BJ (cell line): ENCODE measurements around the gene CBX6. TPM values are rescaled to one million over a fixed set of nuclear protein-coding genes. Genes with fewer than 3 reads are reported as not detected.

ENCODE experiments used
- CTCF ChIA-PET: fragments of 350-600 bp; formaldehyde crosslinking; extraction: SDS; loops from one replicate; lab custom pipeline; 2021; ENCODE audit warnings: antibody characterized with exemption, inconsistent platforms; lab: Yijun Ruan, JAX
- POLR2A ChIA-PET: fragments of 300-600 bp; sonication (Branson Sonifier 250); formaldehyde crosslinking; extraction: SDS; loops from one replicate; lab custom pipeline; 2021; ENCODE audit warnings: antibody characterized with exemption; lab: Charles Lee
- DNase-seq: peaks from one replicate; pipeline ENCODE4 v3.0.0-alpha.2; 2011; ENCODE audit warnings: low read depth
- H3K27me3 ChIP-seq: 2 replicates; pipeline ENCODE4 v1.6.0; 2011; ENCODE audit warnings: low read length; ENCODE audit not compliant: control insufficient read depth, insufficient read depth
- H3K36me3 ChIP-seq: 2 replicates; pipeline ENCODE4 v1.5.1; 2011; ENCODE audit warnings: low read length; ENCODE audit not compliant: control insufficient read depth, insufficient read depth
- H3K4me3 ChIP-seq: 2 replicates; pipeline ENCODE4 v1.5.1; 2011; ENCODE audit warnings: low read depth, mild to moderate bottlenecking, control low read depth, low read length
- CTCF ChIP-seq: IDR thresholded peaks from 2 replicates; pipeline ENCODE4 v1.5.1; 2011; ENCODE audit warnings: low read depth, mild to moderate bottlenecking, control low read depth, inconsistent platforms, low read length, moderate library complexity; ENCODE audit not compliant: insufficient read depth
- polyA plus RNA-seq: library from polyadenylated mRNA; depleted of rRNA; stranded (reverse); fragments of >200 nt; gene quantifications from 2 replicates; pipeline ENCODE4 v1.2.3, GENCODE V29; 2011

CBX6 gene
- polyA plus RNA-seq, 1 experiment = 21.9 TPM

- no peak for DNase-seq
- ChIA-PET CTCF (interaction anchor here (1.0 to 1.7 kb wide), 3 partner anchors 96 to 139 kb away, joined by 3 to 6 read pairs (median 3); no protein-coding TSS in a partner anchor), POLR2A (no interaction called here)
- TF ChIP-seq CTCF = no peak
- no peaks in the 10 kb centered on the region for H3K27me3 ChIP-seq
- peaks cover 14% of the 10 kb centered on the region for H3K36me3 ChIP-seq
- no peak overlapping the region for H3K4me3 ChIP-seq
Measured at GRCh38 chr22:38864361-38865191, 7.4 kb downstream of the CBX6 start.

- Histone ChIP-seq H3K4me3 (no peak overlapping the region), H3K27me3 (no peaks in the 10 kb centered on the region), H3K36me3 (peaks cover 13% of the 10 kb centered on the region)
- ChIA-PET CTCF (interaction anchor here (1.4 to 1.7 kb wide), 2 partner anchors 95 to 140 kb away, joined by 3 to 6 read pairs; no protein-coding TSS in a partner anchor), POLR2A (no interaction called here)
- no peak for DNase-seq
- TF ChIP-seq CTCF = no peak
Measured at GRCh38 chr22:38863531-38864131, 8.4 kb downstream of the CBX6 start.

GRCh38 chr22:38862375-38863329, 9.4 kb downstream of the CBX6 start:
- DNase-seq = no peak
- Histone ChIP-seq H3K27me3 (0 out of 2 replicates have a peak, but pooled peaks cover 2% of the 10 kb centered on the region), H3K4me3 (no peak overlapping the region), H3K36me3 (peaks cover 8% of the 10 kb centered on the region)
- TF ChIP-seq CTCF = no peak
- POLR2A ChIA-PET = no interaction called here
- CTCF ChIA-PET = interaction anchor here (1.5 to 13.4 kb wide), 3 partner anchors 7 to 65 kb away, joined by 4 to 103 read pairs (median 13); partner anchors contain the start of gene CBX6

- Histone ChIP-seq H3K4me3 (no peak overlapping the region), H3K36me3 (peaks cover 6% of the 10 kb centered on the region), H3K27me3 (0 out of 2 replicates have a peak, but pooled peaks cover 2% of the 10 kb centered on the region)
- ChIA-PET POLR2A (no interaction called here), CTCF (interaction anchor here (1.2 to 13.4 kb wide), 6 partner anchors 8 to 96 kb away, joined by 3 to 103 read pairs (median 9); partner anchors contain the start of gene CBX6)
- no peak for DNase-seq
- no peak for TF ChIP-seq CTCF
Measured at GRCh38 chr22:38861927-38862326, 10.1 kb downstream of the CBX6 start.
